KBM-7 (cell line): Measurements from ENCODE around the gene APRT.
"Not testable (repeated sequence)": the region's sequence is repeated elsewhere in the genome, so short reads cannot be mapped to it uniquely, and the experiment has no call there.

Experiments used
- DNase-seq: peaks from one replicate; pipeline ENCODE4 v3.0.0-alpha.2; 2015
- in situ Hi-C: fragments of 300-500 bp; cut with MboI; formaldehyde crosslinking; loops from 2 replicates; pipeline ENCODE4 v1.14.3; 2020; ENCODE audit warnings: low sequenced_read_pairs, low pct_unique_long_range_greater_than_20kb, mixed read lengths

The APRT gene

DNA sequence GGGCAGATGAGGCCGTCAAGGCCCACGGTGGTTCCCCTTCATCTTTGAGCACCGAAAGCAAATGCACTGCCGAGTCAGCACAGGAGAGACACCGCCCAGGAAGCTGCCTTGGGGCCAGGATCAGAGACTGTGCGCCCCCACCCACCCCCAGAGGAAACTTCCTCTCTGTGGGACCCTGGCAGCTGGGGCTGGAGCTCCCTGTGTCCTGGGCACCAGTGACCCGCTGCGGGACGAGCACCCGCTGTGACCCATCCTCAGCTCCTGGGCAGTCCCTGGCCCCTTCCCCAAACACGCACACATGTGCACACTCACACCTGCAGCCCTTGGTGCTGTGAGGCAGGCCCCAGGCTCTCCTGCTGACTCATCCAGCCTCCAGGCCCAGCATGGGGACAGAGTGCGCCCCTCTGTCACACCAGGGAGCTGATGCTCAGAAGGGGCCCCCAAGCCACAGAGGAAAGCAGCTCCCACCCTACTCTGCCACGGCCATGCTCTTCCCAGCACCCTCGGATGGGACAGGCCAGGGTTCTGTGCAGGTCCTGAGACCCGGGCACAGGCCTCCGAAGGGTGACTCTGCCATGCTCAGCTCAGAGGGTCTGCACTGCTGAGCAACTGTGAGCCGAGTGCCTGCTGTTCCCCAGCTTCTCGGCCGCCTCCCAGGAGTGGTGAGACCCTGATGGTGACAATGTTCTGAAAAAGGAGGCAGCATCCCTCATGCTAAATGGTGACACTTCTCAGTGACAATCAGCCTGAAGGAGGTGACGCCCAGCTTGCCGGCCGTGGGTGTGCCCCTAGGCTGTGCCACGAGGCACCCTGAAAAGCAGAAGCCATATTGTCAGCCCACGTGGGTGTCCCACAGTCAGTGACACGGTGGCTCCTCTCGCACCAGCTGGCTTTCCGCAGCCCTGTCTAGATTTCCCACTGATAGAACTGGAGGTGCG, 30.3 kb downstream of the APRT start:
- DNase-seq: peak; percentile 31
- in situ Hi-C loops: no loop called here

GRCh38 chr16:88780142-88781062, 31.3 kb downstream of the APRT start:
- no peak for DNase-seq
- in situ Hi-C loops: no loop called here

GRCh38 chr16:88779406-88780141, 32.2 kb downstream of the APRT start:
- no peak for DNase-seq
- in situ Hi-C loops: no loop called here

DNA sequence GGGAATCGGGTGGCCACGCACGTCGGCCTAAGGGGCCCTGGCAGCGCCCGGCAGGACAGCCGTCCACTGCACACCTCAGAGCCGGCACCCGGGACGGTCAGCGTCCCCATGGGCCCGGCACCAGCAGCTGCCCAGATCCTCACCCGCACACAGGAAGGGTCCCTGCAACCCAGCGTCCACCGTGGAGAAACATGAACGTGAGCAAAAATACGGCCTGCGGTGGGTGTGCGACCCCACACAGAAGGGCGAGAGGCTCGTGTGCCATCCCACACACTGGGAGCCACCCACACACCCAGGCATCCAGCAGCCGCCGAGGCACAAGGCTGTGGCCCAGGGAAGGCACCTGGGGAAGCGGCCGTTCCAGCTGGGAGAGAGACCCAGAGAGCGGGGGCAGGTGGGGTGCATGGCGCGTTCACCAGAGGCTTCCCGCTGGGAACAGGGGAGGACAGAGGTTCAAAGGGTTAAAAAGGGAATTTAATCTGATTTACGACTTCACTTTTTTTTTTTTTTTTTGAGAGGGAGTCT, 33.1 kb downstream of the APRT start:
- in situ Hi-C loops: no loop called here
- DNase-seq: no peak

DNA sequence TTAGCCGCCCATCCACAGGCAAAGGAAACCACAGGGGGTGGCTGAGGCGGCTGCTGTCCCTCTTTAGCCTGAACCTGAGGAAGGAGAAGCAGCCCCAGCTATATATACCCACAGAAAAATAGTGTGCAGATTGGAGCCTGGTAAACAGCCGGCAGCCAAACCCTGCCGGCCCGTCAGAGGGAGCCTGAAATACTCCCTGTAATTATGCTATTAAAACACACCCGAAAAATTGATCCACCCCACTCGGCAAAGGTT, 33.5 kb downstream of the APRT start:
- no peak for DNase-seq
- in situ Hi-C loops: no loop called here

DNA sequence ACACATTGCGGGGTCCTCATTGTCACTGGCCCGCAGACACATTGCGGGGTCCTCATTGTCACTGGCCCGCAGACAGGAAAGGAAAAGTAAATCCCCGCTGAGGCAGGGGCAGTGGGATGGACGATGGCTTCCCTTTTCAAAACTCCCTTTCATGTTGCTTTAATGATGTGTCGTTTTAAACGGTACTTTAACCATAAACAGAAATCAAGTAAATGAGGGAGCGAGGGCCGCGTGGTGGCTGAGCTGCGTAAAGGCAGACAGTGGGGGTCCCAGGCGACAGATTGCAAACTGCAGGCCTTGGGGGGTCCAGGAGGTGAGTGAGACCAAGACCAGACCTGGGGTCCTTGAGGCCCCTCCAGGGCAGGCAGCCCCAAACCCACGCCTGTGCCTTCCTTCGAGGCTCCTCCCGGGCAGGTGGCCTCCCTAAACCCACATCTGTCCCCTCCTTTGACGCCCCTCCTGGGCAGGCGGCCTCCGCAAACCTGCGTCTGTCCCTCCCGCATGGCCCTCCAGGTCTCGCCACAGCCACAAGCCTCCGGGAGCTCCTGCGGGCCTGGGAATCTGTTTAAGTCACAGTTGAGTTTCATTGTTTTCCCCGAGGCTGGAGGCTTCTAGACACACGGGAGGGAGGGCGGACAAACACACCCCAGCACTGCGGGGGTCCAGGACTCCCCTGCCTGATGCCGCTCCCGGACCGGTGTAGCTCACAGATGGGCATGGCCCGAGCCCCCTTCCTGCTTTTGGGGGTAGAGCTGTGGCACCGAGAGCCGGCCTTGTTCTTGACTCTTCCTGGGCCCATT, 34.1 kb downstream of the APRT start:
- in situ Hi-C loops: no loop called here
- no peak for DNase-seq

DNA sequence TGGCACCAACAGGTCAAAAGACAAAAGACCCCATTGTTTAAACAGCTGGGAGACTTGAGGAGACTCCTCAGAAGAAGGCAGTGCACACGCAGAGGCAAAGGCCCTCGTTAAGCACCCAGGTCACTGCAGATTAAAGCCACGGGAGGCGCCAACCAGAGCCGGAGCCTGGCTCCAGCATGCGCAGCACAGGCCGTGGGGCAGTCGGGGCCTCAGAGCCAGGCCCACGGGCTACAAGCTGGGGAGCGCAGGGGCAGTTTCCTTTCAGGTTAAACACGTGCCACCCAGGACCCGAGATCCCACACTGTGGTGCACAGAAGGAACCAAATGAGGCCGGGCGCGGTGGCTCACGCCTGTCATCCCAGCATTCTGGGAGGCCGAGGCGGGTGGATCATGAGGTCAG, 35.9 kb downstream of the APRT start:
- no peak for DNase-seq
- in situ Hi-C loops: no loop called here

- in situ Hi-C loops: no loop called here
- DNase-seq: no peak
Measured at GRCh38 chr16:88774544-88775393, 37.0 kb downstream of the APRT start.

- DNase-seq: no peak
- in situ Hi-C loops: no loop called here
Measured at GRCh38 chr16:88773812-88774291, 37.9 kb downstream of the APRT start.

DNA sequence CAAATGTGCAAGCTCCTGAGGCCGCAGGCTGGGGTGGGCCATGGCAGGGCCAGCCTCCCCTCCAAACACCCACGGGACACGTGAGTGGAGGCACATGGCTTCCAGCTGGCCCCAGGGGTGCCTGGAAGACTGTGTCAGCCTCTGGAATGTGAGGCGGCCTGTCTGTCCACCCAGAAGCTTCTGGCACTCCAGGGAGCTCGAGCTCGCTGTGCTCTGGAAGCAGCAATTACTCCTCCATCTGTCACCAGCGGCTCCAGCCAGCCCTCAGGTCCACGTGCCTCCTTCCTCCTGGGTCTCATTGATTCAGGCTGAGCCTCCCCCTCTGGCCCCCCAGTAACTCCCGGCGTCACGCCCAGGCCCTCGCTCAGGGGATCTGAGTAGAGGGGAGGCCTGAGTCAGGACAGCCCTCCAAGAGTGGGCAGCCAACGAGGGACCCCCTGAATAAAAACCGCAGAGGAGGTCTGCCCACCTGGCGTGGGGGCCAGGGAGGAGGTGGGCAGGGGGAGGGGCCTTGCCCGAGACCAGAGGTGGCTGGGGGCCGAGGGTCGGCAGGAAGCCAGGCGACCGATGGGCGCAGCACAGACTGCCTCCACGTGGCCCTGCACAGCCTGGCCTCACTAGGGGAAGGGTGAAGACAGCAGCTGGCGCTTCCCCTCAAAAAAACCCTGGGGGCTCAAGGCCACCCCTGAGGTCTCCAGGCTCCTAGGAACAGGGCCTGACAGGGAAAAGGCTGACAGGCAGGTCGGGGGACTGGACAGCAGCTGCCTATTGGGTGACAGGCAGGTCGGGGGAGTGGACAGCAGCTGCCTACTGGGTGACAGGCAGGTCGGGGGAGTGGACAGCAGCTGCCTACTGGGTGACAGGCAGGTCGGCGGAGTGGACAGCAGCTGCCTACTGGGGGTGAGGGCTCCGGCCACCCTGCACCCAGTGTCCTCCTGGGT, 38.6 kb downstream of the APRT start:
- in situ Hi-C loops: no loop called here
- no peak for DNase-seq

DNA sequence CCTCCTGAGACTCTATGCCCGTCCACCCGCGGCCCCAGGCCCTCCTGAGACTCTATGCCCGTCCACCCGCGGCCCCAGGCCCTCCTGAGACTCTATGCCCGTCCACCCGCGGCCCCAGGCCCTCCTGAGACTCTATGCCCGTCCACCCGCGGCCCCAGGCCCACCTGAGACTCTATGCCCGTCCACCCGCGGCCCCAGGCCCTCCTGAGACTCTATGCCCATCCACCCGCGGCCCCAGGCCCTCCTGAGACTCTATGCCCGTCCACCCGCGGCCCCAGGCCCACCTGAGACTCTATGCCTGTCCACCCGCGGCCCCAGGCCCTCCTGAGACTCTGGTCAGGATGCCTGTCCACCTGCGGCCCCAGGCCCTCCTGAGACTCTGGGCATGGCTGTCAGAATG, 39.9 kb downstream of the APRT start:
- DNase-seq, in situ Hi-C loops: not testable (repeated sequence)

GRCh38 chr16:88771294-88771772, 40.4 kb downstream of the APRT start:
- in situ Hi-C loops: no loop called here
- DNase-seq: no peak

- in situ Hi-C loops: no loop called here
- peak; percentile 97 for DNase-seq
Measured at GRCh38 chr16:88770461-88771293, 41.1 kb downstream of the APRT start.

- in situ Hi-C loops: no loop called here
- peak; percentile 61 for DNase-seq
Measured at GRCh38 chr16:88769617-88770460, 41.9 kb downstream of the APRT start.
